Vagina (tissue), 2 donors: ENCODE data around the gene PCBP4.

ENCODE experiments used
- POLR2A ChIP-seq, 2 donors: fragments of 450-650 bp; IDR thresholded peaks; one replicate each; pipeline ENCODE4 v1.6.1; 2017; ENCODE audit warnings: antibody characterized with exemption in 2 of 2, mild to moderate bottlenecking in 2 of 2, moderate library complexity in 2 of 2
- TF ChIP-seq, protein P1 (sequence below), 3 experiments: fragments of 450-650 bp in 2 of 3; fragments of 200-600 bp in 1 of 3; sonication (generic) in 1 of 3; IDR thresholded peaks; one replicate each; pipeline ENCODE4 v1.5.1; 2017 to 2019; ENCODE audit warnings: antibody characterized with exemption in 3 of 3, mild to moderate bottlenecking in 2 of 3, moderate library complexity in 2 of 3

DNA sequence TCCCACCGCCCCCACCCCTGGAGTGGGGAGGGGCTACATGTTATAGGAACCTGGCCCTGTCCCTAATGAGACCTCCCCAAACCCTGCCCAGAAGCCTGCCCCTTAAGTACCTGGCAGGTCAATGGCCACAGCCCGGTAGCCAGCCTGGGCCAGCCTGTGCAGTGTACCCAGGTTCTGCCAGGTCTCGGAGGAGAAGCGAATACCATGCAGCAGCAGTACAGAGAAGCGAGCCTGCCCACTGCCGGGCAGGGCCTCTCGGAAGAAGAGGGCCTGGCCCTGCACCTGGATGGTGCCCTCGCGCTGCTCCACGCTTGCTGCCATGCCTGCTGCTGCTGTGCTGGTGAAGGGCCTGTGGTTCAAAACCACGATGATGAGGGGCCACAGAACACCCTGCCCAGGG, 4.1 kb upstream of the PCBP4 start:
- no peak for TF ChIP-seq POLR2A (IDR thresholded peaks at IDR 0.05)
- TF ChIP-seq, protein P1, sequence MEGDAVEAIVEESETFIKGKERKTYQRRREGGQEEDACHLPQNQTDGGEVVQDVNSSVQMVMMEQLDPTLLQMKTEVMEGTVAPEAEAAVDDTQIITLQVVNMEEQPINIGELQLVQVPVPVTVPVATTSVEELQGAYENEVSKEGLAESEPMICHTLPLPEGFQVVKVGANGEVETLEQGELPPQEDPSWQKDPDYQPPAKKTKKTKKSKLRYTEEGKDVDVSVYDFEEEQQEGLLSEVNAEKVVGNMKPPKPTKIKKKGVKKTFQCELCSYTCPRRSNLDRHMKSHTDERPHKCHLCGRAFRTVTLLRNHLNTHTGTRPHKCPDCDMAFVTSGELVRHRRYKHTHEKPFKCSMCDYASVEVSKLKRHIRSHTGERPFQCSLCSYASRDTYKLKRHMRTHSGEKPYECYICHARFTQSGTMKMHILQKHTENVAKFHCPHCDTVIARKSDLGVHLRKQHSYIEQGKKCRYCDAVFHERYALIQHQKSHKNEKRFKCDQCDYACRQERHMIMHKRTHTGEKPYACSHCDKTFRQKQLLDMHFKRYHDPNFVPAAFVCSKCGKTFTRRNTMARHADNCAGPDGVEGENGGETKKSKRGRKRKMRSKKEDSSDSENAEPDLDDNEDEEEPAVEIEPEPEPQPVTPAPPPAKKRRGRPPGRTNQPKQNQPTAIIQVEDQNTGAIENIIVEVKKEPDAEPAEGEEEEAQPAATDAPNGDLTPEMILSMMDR (IDR thresholded peaks at IDR 0.05): no peak
